H1 (cell line): ENCODE measurements around the gene HTR2B. TPM values are rescaled to one million over a fixed set of nuclear protein-coding genes. Genes with fewer than 3 reads are reported as not detected.

Experiments used
- CTCF ChIA-PET: fragments of 300-600 bp; sonication (Branson Sonifier 250); formaldehyde crosslinking; loops from one replicate; lab custom pipeline; 2021; ENCODE audit not compliant: partially characterized antibody; lab: Charles Lee
- POLR2A ChIA-PET: fragments of 300-600 bp; sonication (Branson Sonifier 250); formaldehyde crosslinking; loops from one replicate; lab custom pipeline; 2021; ENCODE audit warnings: inconsistent platforms; ENCODE audit not compliant: partially characterized antibody; lab: Charles Lee
- DNase-seq, 2 experiments: peaks; one replicate each; pipeline versions ENCODE4 v3.0.0 to v3.0.0-alpha.2; 2010 to 2022; ENCODE audit warnings: low spot score in 2 of 2, low read depth in 1 of 2, mixed read lengths in 1 of 2
- FAIRE-seq: peaks from 2 replicates; lab custom pipeline; 2011; peaks lifted over from hg19 to GRCh38; lab: Jason Lieb, UNC
- H2AFZ ChIP-seq: 2 replicates; pipeline ENCODE4 v1.8.1; 2012; ENCODE audit warnings: low read length, inconsistent platforms
- H2AK5ac ChIP-seq: 2 replicates; pipeline ENCODE4 v1.6.1; 2013; ENCODE audit warnings: low read depth, low read length
- H2BK120ac ChIP-seq: replicated peaks from 2 replicates; pipeline ENCODE3; 2013; ENCODE audit warnings: low read depth, low read length, inconsistent platforms
- H2BK12ac ChIP-seq: 2 replicates; pipeline ENCODE4 v1.6.1; 2013; ENCODE audit warnings: low read depth, low read length
- H2BK15ac ChIP-seq: 2 replicates; pipeline ENCODE4 v1.6.1; 2013; ENCODE audit warnings: low read length
- H2BK20ac ChIP-seq: 2 replicates; pipeline ENCODE4 v1.6.1; 2013; ENCODE audit warnings: low read length
- H2BK5ac ChIP-seq: 2 replicates; pipeline ENCODE4 v1.6.1; 2013; ENCODE audit warnings: low read depth, low read length
- H3K14ac ChIP-seq: 2 replicates; pipeline ENCODE4 v1.6.1; 2013; ENCODE audit warnings: inconsistent platforms; ENCODE audit not compliant: insufficient read length
- H3K18ac ChIP-seq: 2 replicates; pipeline ENCODE4 v1.6.1; 2013; ENCODE audit warnings: low read length; ENCODE audit errors: extremely low read depth
- H3K23ac ChIP-seq: 2 replicates; pipeline ENCODE4 v1.6.1; 2013; ENCODE audit warnings: inconsistent platforms; ENCODE audit not compliant: insufficient read length
- H3K23me2 ChIP-seq: 2 replicates; pipeline ENCODE4 v1.6.1; 2013; ENCODE audit warnings: low read depth, low read length
- H3K27ac ChIP-seq: 2 replicates; pipeline ENCODE4 v1.6.1; 2011; ENCODE audit warnings: low read depth, low read length, inconsistent platforms
- H3K27me3 ChIP-seq, 4 experiments: replicated peaks in 1 of 4; 1 replicate in 1 of 4; 2 replicates in 3 of 4; pipeline versions ENCODE4 v1.6.1 to v1.8.1; 2011 to 2013; ENCODE audit warnings: low read length in 3 of 4, mild to moderate bottlenecking in 3 of 4, inconsistent platforms in 2 of 4, mixed read lengths in 2 of 4, moderate library complexity in 1 of 4; ENCODE audit not compliant: control insufficient read depth in 3 of 4, insufficient read depth in 3 of 4; ENCODE audit errors: extremely low read depth in 1 of 4
- H3K36me3 ChIP-seq, 4 experiments: 2 replicates each; pipeline versions ENCODE4 v1.6.1 to v1.8.1; 2011 to 2013; ENCODE audit warnings: mild to moderate bottlenecking in 4 of 4, low read length in 3 of 4, moderate library complexity in 2 of 4, control low read depth in 1 of 4, inconsistent platforms in 1 of 4; ENCODE audit not compliant: insufficient read depth in 4 of 4, control insufficient read depth in 2 of 4
- H3K4ac ChIP-seq: replicated peaks from 2 replicates; pipeline ENCODE3; 2013; ENCODE audit warnings: low read length, low read depth, mixed read lengths, inconsistent platforms; ENCODE audit not compliant: insufficient read length
- H3K4me1 ChIP-seq, 4 experiments: replicated peaks in 1 of 4; 1 replicate in 1 of 4; 2 replicates in 3 of 4; pipeline versions ENCODE4 v1.6.1 to v1.8.1; 2011 to 2013; ENCODE audit warnings: low read length in 3 of 4, inconsistent platforms in 2 of 4, mixed read lengths in 1 of 4; ENCODE audit not compliant: insufficient read depth in 4 of 4, control insufficient read depth in 3 of 4
- H3K4me2 ChIP-seq, 2 experiments: 2 replicates each; pipeline versions ENCODE4 v1.6.1 to v1.8.1; 2011 to 2013; ENCODE audit warnings: low read depth in 2 of 2, low read length in 2 of 2, control low read depth in 1 of 2, inconsistent platforms in 1 of 2, mild to moderate bottlenecking in 1 of 2; ENCODE audit not compliant: insufficient read depth in 1 of 2
- H3K4me3 ChIP-seq, 4 experiments: fragments of 200-600, 300-600 bp in 1 of 4; sonication (generic), shearing (Covaris generic), sonication (Bioruptor Twin) in 1 of 4; 2 replicates each; pipeline versions ENCODE4 v1.5.1 to v1.8.1; 2011 to 2016; ENCODE audit warnings: low read length in 4 of 4, low read depth in 3 of 4, control low read depth in 2 of 4, inconsistent platforms in 2 of 4, mild to moderate bottlenecking in 2 of 4, mixed read lengths in 1 of 4, moderate library complexity in 1 of 4; ENCODE audit not compliant: insufficient read depth in 2 of 4; ENCODE audit errors: extremely low read depth in 1 of 4
- H3K56ac ChIP-seq: replicated peaks from 2 replicates; pipeline ENCODE3; 2013; ENCODE audit warnings: low read depth, mild to moderate bottlenecking, mixed read lengths, low read length, inconsistent platforms; ENCODE audit not compliant: insufficient read length
- H3K79me1 ChIP-seq: 2 replicates; pipeline ENCODE4 v1.6.1; 2013; ENCODE audit warnings: low read depth, low read length, control low read depth
- H3K79me2 ChIP-seq, 2 experiments: 2 replicates each; pipeline versions ENCODE4 v1.6.1 to v1.8.1; 2012 to 2013; ENCODE audit warnings: low read length in 2 of 2, mild to moderate bottlenecking in 2 of 2, inconsistent platforms in 1 of 2; ENCODE audit not compliant: insufficient read depth in 2 of 2, control insufficient read depth in 1 of 2
- H3K9ac ChIP-seq, 4 experiments: replicated peaks in 1 of 4; 1 replicate in 1 of 4; 2 replicates in 3 of 4; pipeline versions ENCODE4 v1.6.1 to v1.8.1; 2011 to 2013; ENCODE audit warnings: low read depth in 3 of 4, low read length in 3 of 4, control low read depth in 2 of 4, mild to moderate bottlenecking in 2 of 4, moderate library complexity in 2 of 4, inconsistent platforms in 1 of 4; ENCODE audit errors: extremely low read depth in 1 of 4
- H3K9me3 ChIP-seq, 2 experiments: 2 replicates each; pipeline versions ENCODE4 v1.6.1 to v1.8.1; 2012 to 2013; ENCODE audit warnings: mild to moderate bottlenecking in 2 of 2, moderate library complexity in 2 of 2, control low read depth in 1 of 2, inconsistent platforms in 1 of 2, low read depth in 1 of 2, low read length in 1 of 2, mixed read lengths in 1 of 2; ENCODE audit not compliant: insufficient read depth in 2 of 2
- H4K20me1 ChIP-seq, 2 experiments: replicated peaks in 1 of 2; 2 replicates each; pipeline versions ENCODE3 to v1.8.1; 2011 to 2013; ENCODE audit warnings: inconsistent platforms in 2 of 2, low read length in 2 of 2, mild to moderate bottlenecking in 1 of 2; ENCODE audit not compliant: insufficient read depth in 2 of 2, control insufficient read depth in 1 of 2
- H4K5ac ChIP-seq: 2 replicates; pipeline ENCODE4 v1.6.1; 2013; ENCODE audit warnings: low read length, low read depth, mixed read lengths, inconsistent platforms; ENCODE audit not compliant: insufficient read length
- H4K8ac ChIP-seq: 2 replicates; pipeline ENCODE4 v1.8.0; 2013; ENCODE audit warnings: mild to moderate bottlenecking, moderate library complexity, low read length, inconsistent platforms; ENCODE audit not compliant: insufficient read depth; ENCODE audit errors: extremely low read depth
- H4K91ac ChIP-seq: replicated peaks from 2 replicates; pipeline ENCODE3; 2013; ENCODE audit warnings: low read length, mixed read lengths, inconsistent platforms; ENCODE audit not compliant: insufficient read length
- BRCA1 ChIP-seq: IDR thresholded peaks from 2 replicates; pipeline ENCODE4 v1.6.1; 2012; ENCODE audit warnings: low read depth, low read length, improper control_type of control experiment
- EP300 ChIP-seq, 2 experiments: IDR thresholded peaks; 1 replicate in 1 of 2; 2 replicates in 1 of 2; pipeline ENCODE4 v1.6.1; 2011 to 2012; ENCODE audit warnings: low read depth in 2 of 2, low read length in 2 of 2, mild to moderate bottlenecking in 2 of 2, borderline replicate concordance in 1 of 2, inconsistent platforms in 1 of 2, moderate library complexity in 1 of 2
- JUN ChIP-seq: IDR thresholded peaks from 2 replicates; pipeline ENCODE4 v1.6.1; 2011; ENCODE audit warnings: low read depth, mild to moderate bottlenecking, improper control_type of control experiment, low read length
- RBBP5 ChIP-seq: IDR thresholded peaks from 2 replicates; pipeline ENCODE4 v1.7.1; 2012; ENCODE audit warnings: low read depth, mild to moderate bottlenecking, inconsistent platforms, low read length, moderate library complexity, borderline replicate concordance
- RNF2 ChIP-seq: fragments of 200-900, 300-1000 bp; sonication (generic); IDR thresholded peaks from 2 replicates; pipeline ENCODE4 v1.7.1; 2016; ENCODE audit warnings: borderline replicate concordance, low read depth, mild to moderate bottlenecking, antibody characterized with exemption, low read length; ENCODE audit not compliant: poor library complexity, severe bottlenecking; ENCODE audit errors: missing control alignments
- SIRT6 ChIP-seq: IDR thresholded peaks from one replicate; pipeline ENCODE4 v1.7.1; 2012; ENCODE audit warnings: low read length, inconsistent platforms
- SIX5 ChIP-seq: IDR thresholded peaks from 2 replicates; pipeline ENCODE4 v1.6.1; 2011; ENCODE audit warnings: mild to moderate bottlenecking, low read depth, low read length
- SUZ12 ChIP-seq: fragments of 200-600 bp; sonication (generic); IDR thresholded peaks from 2 replicates; pipeline ENCODE4 v1.6.1; 2012; ENCODE audit warnings: mild to moderate bottlenecking, inconsistent platforms, low read length, moderate library complexity, mixed read lengths
- TBP ChIP-seq: IDR thresholded peaks from 2 replicates; pipeline ENCODE4 v1.6.1; 2011; ENCODE audit warnings: low read depth, low read length, improper control_type of control experiment
- TCF12 ChIP-seq: IDR thresholded peaks from 2 replicates; pipeline ENCODE4 v1.6.1; 2011; ENCODE audit warnings: low read depth, mild to moderate bottlenecking, low read length
- USF2 ChIP-seq: IDR thresholded peaks from 2 replicates; pipeline ENCODE4 v1.6.1; 2011; ENCODE audit warnings: low read length, improper control_type of control experiment
- polyA plus RNA-seq, 7 experiments: library from polyadenylated mRNA; depleted of rRNA in 3 of 7; stranded (reverse) in 5 of 7; unstranded in 2 of 7; fragments of >200 nt in 5 of 7; fragments of 200-250 nt in 2 of 7; gene quantifications; 1 replicate in 5 of 7; 2 replicates in 1 of 7; 4 replicates in 1 of 7; pipeline versions ENCODE4 v1.2.1 to v1.2.3, GENCODE V29; 2011 to 2013; ENCODE audit warnings: missing spikeins in 2 of 7, mixed read lengths in 2 of 7
- total RNA-seq: library from RNA; stranded (reverse); fragmentation: NEBNext Ultra II Directional; extraction: Animal tissue kit (Norgen Biotek cat#: 25700); gene quantifications from 2 replicates; pipeline ENCODE4 v1.2.1, GENCODE V29; 2021

The HTR2B gene
- total and polyA plus RNA-seq, 2 of the 8 experiments (the other 6 are each of a cell fraction or from before 2014, with no cell fraction given) = not detected

GRCh38 chr2:231159306-231159705 lies 34.5 kb upstream of the HTR2B start:
- Histone ChIP-seq H3K14ac (no peak overlapping the region), H2BK15ac (no peak overlapping the region), H3K9ac (no peak overlapping the region), H4K91ac (no peak overlapping the region), H2BK12ac (no peak overlapping the region), H3K4me3 (no peak overlapping the region), H2BK120ac (no peak overlapping the region), H3K23me2 (no peaks in the 10 kb centered on the region), H2BK5ac (no peak overlapping the region), H3K27me3 (no peaks in the 10 kb centered on the region), H2AK5ac (no peak overlapping the region), H2BK20ac (no peak overlapping the region), H4K20me1 (no peaks in the 10 kb centered on the region), H3K79me1 (no peaks in the 10 kb centered on the region), H3K4ac (no peak overlapping the region), H3K79me2 (no peaks in the 10 kb centered on the region), H4K8ac (no peak overlapping the region), H3K56ac (no peak overlapping the region), H2AFZ (no peak overlapping the region), H3K4me1 (peaks cover 0 to 7% (median 2%) of the 10 kb centered on the region in 4 experiments; a peak in 3 of 7 replicates), H3K9me3 (no peaks in the 10 kb centered on the region), H3K4me2 (no peak overlapping the region), H3K27ac (no peak overlapping the region), H3K23ac (no peak overlapping the region), H3K18ac (no peak overlapping the region), H3K36me3 (peaks cover 0 to 25% (median 3%) of the 10 kb centered on the region in 4 experiments; a peak in 2 of 8 replicates), H4K5ac (no peak overlapping the region)
- FAIRE-seq = no peak
- TF ChIP-seq RBBP5 (no peak), SIRT6 (no peak), TCF12 (no peak), RNF2 (no peak), JUN (no peak), BRCA1 (no peak), SIX5 (no peak), SUZ12 (no peak), TBP (no peak), USF2 (no peak), EP300 (IDR thresholded peaks at IDR 0.05; ENCODE audit: borderline replicate concordance in 1 of 2, low read depth in 2 of 2, low read length in 2 of 2) (no peak)
- ChIA-PET CTCF (interaction anchor here (0.6 to 1.3 kb wide), 5 partner anchors 22 to 66 kb away, joined by 3 to 5 read pairs (median 3); no protein-coding TSS in a partner anchor), POLR2A (no interaction called here)
- DNase-seq = no peak
